GM21737 (cell line): ENCODE data around the gene GLIS2.

ENCODE experiments used
- ATAC-seq: cut with Tn5 transposase; IDR thresholded peaks from one replicate; pipeline ENCODE4 v1.9.1; 2021; ENCODE audit warnings: mild to moderate bottlenecking, moderate library complexity; ENCODE audit not compliant: unreplicated experiment

GLIS2 gene

GRCh38 chr16:4319454-4320421 lies 3.9 kb downstream of the GLIS2 start:
- no peak for ATAC-seq

- ATAC-seq, result no peak
Measured at GRCh38 chr16:4320571-4321137, 4.8 kb downstream of the GLIS2 start.

- no peak for ATAC-seq
Measured at GRCh38 chr16:4321286-4322120, 5.6 kb downstream of the GLIS2 start.

- ATAC-seq, result no peak
Measured at GRCh38 chr16:4322121-4323052, 6.5 kb downstream of the GLIS2 start.

GRCh38 chr16:4323071-4323844 lies 7.4 kb downstream of the GLIS2 start:
- ATAC-seq, result no peak

GRCh38 chr16:4323845-4324488 lies 8.1 kb downstream of the GLIS2 start:
- no peak for ATAC-seq

- no peak for ATAC-seq
Measured at GRCh38 chr16:4324492-4325252, 8.8 kb downstream of the GLIS2 start.

GRCh38 chr16:4325253-4325758 lies 9.4 kb downstream of the GLIS2 start:
- ATAC-seq, result no peak

- no peak for ATAC-seq
Measured at GRCh38 chr16:4327386-4328045, 11.6 kb downstream of the GLIS2 start.

- no peak for ATAC-seq
Measured at GRCh38 chr16:4328046-4328781, 12.3 kb downstream of the GLIS2 start.

- no peak for ATAC-seq
Measured at GRCh38 chr16:4328782-4329775, 13.2 kb downstream of the GLIS2 start.

GRCh38 chr16:4330277-4330874 lies 14.5 kb downstream of the GLIS2 start:
- ATAC-seq, result no peak

GRCh38 chr16:4332083-4332482 lies 16.2 kb downstream of the GLIS2 start:
- no peak for ATAC-seq

GRCh38 chr16:4332623-4333307 lies 16.9 kb downstream of the GLIS2 start:
- no peak for ATAC-seq

GRCh38 chr16:4333308-4333638 lies 17.4 kb downstream of the GLIS2 start:
- ATAC-seq, result no peak
